DOHH2 (cell line): ENCODE data around the gene LRRC1.

Experiments
- EZH2phosphoT487 ChIP-seq: fragments of 200-600 bp; sonication (generic); IDR thresholded peaks from 2 replicates; pipeline ENCODE4 v1.6.1; 2017; ENCODE audit warnings: borderline replicate concordance, mild to moderate bottlenecking, antibody characterized with exemption, low read length, moderate library complexity, mixed read lengths
- TF ChIP-seq, protein P1 (sequence below): fragments of 200-600 bp; sonication (generic); IDR thresholded peaks from one replicate; pipeline ENCODE4 v1.5.1; 2014; ENCODE audit warnings: antibody characterized with exemption, mild to moderate bottlenecking, low read depth, low read length; ENCODE audit not compliant: poor library complexity, severe bottlenecking

DNA sequence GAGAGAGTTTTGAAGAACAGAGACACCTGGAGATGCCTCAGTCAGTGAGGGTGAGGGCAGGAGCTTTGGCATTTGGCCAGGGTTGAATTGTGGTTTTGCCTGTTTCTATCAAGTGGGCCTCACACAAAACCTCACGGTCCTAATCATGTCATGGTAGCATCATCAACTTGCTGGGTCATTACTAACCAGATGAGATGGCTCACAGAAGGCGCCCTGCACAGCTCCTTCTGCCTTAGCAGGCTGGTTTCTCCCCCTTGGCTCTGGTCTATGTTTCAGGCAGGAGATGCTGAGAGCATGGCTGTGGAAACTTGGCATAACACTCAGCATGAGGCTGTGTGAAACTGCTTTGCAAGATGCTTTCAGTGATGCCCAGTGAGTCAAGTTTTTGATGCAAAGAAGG is 99.3 kb downstream of the LRRC1 start:
- TF ChIP-seq, protein P1, sequence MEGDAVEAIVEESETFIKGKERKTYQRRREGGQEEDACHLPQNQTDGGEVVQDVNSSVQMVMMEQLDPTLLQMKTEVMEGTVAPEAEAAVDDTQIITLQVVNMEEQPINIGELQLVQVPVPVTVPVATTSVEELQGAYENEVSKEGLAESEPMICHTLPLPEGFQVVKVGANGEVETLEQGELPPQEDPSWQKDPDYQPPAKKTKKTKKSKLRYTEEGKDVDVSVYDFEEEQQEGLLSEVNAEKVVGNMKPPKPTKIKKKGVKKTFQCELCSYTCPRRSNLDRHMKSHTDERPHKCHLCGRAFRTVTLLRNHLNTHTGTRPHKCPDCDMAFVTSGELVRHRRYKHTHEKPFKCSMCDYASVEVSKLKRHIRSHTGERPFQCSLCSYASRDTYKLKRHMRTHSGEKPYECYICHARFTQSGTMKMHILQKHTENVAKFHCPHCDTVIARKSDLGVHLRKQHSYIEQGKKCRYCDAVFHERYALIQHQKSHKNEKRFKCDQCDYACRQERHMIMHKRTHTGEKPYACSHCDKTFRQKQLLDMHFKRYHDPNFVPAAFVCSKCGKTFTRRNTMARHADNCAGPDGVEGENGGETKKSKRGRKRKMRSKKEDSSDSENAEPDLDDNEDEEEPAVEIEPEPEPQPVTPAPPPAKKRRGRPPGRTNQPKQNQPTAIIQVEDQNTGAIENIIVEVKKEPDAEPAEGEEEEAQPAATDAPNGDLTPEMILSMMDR, result no peak
- no peak for TF ChIP-seq EZH2phosphoT487
